OCI-LY3 (cell line): Measurements from ENCODE around the gene AKAP9.

Experiments used
- EZH2phosphoT487 ChIP-seq: fragments of 200-600 bp; shearing (Covaris generic); IDR thresholded peaks from 2 replicates; pipeline ENCODE4 v1.6.1; 2018; ENCODE audit warnings: antibody characterized with exemption, mixed run types, low read depth
- TF ChIP-seq, protein P1 (sequence below): fragments of 200-600, 300-600 bp; sonication (generic); IDR thresholded peaks from 2 replicates; pipeline ENCODE4 v1.5.1; 2014; ENCODE audit warnings: antibody characterized with exemption, low read length, low read depth

DNA sequence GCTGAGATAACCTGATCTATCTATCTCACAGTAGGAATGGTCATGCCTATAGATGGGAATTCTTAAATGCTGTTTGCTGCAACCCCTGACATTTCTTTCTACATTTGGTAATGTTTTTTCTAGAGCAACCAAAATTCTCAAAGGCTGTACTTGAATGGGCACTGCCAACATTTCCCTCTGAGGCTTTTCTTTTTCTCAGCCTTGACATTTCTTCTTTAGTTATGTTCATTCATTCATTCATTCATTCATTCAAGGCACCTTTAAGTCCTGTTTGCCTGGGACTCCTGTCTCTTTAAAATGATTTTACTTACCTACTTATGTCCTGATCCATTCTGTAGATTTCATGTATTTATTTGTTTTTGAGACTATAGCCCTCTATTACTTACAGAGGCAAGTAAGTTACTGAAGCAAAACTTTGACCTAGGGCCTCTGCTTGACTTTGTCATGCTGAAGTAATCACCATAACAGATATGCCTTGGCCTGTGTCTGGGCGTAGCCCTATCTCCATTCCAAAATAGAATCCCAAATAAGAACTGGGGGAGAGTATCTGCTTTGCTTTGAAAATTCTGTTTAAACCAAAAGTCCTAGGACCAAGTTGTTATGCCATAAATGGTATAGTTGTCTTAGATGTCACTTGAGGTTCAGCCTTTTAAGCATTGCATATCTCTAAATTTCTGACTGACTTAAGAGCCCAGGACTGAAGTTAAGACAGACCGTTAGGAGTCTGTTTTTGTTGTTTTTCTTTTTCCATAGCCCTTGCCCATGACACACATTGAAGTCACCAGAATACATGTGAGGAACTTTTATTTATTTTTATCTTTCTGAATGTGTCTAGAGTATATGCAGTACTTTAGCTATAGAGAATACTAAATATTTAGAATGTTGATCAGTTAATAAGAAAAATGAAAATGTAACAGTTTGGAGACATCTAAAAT, 59.2 kb downstream of the AKAP9 start:
- TF ChIP-seq, protein P1, sequence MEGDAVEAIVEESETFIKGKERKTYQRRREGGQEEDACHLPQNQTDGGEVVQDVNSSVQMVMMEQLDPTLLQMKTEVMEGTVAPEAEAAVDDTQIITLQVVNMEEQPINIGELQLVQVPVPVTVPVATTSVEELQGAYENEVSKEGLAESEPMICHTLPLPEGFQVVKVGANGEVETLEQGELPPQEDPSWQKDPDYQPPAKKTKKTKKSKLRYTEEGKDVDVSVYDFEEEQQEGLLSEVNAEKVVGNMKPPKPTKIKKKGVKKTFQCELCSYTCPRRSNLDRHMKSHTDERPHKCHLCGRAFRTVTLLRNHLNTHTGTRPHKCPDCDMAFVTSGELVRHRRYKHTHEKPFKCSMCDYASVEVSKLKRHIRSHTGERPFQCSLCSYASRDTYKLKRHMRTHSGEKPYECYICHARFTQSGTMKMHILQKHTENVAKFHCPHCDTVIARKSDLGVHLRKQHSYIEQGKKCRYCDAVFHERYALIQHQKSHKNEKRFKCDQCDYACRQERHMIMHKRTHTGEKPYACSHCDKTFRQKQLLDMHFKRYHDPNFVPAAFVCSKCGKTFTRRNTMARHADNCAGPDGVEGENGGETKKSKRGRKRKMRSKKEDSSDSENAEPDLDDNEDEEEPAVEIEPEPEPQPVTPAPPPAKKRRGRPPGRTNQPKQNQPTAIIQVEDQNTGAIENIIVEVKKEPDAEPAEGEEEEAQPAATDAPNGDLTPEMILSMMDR, result no peak
- no peak for TF ChIP-seq EZH2phosphoT487
